ENCODE measurements around the gene RAMP2.

RAMP2 gene

GRCh38 chr17:42779304-42779935 lies 18.4 kb downstream of the RAMP2 start:
- peaks cover 39% of the 10 kb centered on the region for H3K27me3 Mint-ChIP-seq (ENCODE audit: low read depth)
- no peak overlapping the region for H3K27ac Mint-ChIP-seq
- no peaks in the 10 kb centered on the region for H3K9me3 Mint-ChIP-seq
- H3K36me3 Mint-ChIP-seq (ENCODE audit: low read depth): peaks cover 28% of the 10 kb centered on the region
- DNase-seq (ENCODE audit: low spot score): no peak
- no peak overlapping the region for H3K4me3 Mint-ChIP-seq
- H3K4me1 Mint-ChIP-seq (ENCODE audit: low read depth): peaks cover 4% of the 10 kb centered on the region

GRCh38 chr17:42779936-42780850 lies 19.2 kb downstream of the RAMP2 start, which contains the start of gene WNK4:
Gene WNK4 (plus strand): TSS chr17:42780610. CDS start chr17:42780699, 89 bp downstream.
- Mint-ChIP-seq H3K27me3 (ENCODE audit: low read depth) (peaks cover 46% of the 10 kb centered on the region), H3K9me3 (no peaks in the 10 kb centered on the region), H3K4me3 (no peak within 1 kb of the TSS), H3K27ac (no peak within 1 kb of the TSS), H3K36me3 (ENCODE audit: low read depth) (peaks cover 25% of the 10 kb centered on the region), H3K4me1 (ENCODE audit: low read depth) (no peaks in the 10 kb centered on the region)
- DNase-seq (ENCODE audit: low spot score): no peak

GRCh38 chr17:42780851-42781638 lies 20.0 kb downstream of the RAMP2 start:
- peaks cover 53% of the 10 kb centered on the region for H3K27me3 Mint-ChIP-seq (ENCODE audit: low read depth)

GRCh38 chr17:42781639-42782165 lies 20.7 kb downstream of the RAMP2 start:
- Mint-ChIP-seq H3K4me1 (ENCODE audit: low read depth) (peaks cover 3% of the 10 kb centered on the region), H3K27me3 (ENCODE audit: low read depth) (peaks cover 58% of the 10 kb centered on the region), H3K27ac (no peak overlapping the region), H3K9me3 (no peaks in the 10 kb centered on the region), H3K36me3 (ENCODE audit: low read depth) (peaks cover 20% of the 10 kb centered on the region), H3K4me3 (no peak overlapping the region)
- DNase-seq (ENCODE audit: low spot score): no peak

More at GRCh38 chr17:42780851-42781638, 20.0 kb downstream of the RAMP2 start:
- Mint-ChIP-seq H3K4me1 (ENCODE audit: low read depth) (peaks cover 3% of the 10 kb centered on the region), H3K27ac (no peak overlapping the region), H3K36me3 (ENCODE audit: low read depth) (peaks cover 20% of the 10 kb centered on the region), H3K4me3 (no peak overlapping the region), H3K9me3 (no peaks in the 10 kb centered on the region)
- no peak for DNase-seq (ENCODE audit: low spot score)

- H3K4me3 Mint-ChIP-seq: no peak overlapping the region
- peaks cover 64% of the 10 kb centered on the region for H3K27me3 Mint-ChIP-seq (ENCODE audit: low read depth)
- peaks cover 3% of the 10 kb centered on the region for H3K4me1 Mint-ChIP-seq (ENCODE audit: low read depth)
- no peak for DNase-seq (ENCODE audit: low spot score)
- peaks cover 20% of the 10 kb centered on the region for H3K36me3 Mint-ChIP-seq (ENCODE audit: low read depth)
- H3K27ac Mint-ChIP-seq: no peak overlapping the region
- H3K9me3 Mint-ChIP-seq: no peaks in the 10 kb centered on the region
These were observed 21.4 kb downstream of the RAMP2 start for GRCh38 chr17:42782166-42783061.

GRCh38 chr17:42783062-42783790 lies 22.2 kb downstream of the RAMP2 start:
- peaks cover 70% of the 10 kb centered on the region for H3K27me3 Mint-ChIP-seq (ENCODE audit: low read depth)
- peaks cover 3% of the 10 kb centered on the region for H3K4me1 Mint-ChIP-seq (ENCODE audit: low read depth)
- H3K4me3 Mint-ChIP-seq: no peak overlapping the region
- H3K27ac Mint-ChIP-seq: no peak overlapping the region
- H3K36me3 Mint-ChIP-seq (ENCODE audit: low read depth): peaks cover 14% of the 10 kb centered on the region
- no peak for DNase-seq (ENCODE audit: low spot score)
- no peaks in the 10 kb centered on the region for H3K9me3 Mint-ChIP-seq

GRCh38 chr17:42783791-42784138 lies 22.7 kb downstream of the RAMP2 start:
- Mint-ChIP-seq H3K9me3 (no peaks in the 10 kb centered on the region), H3K36me3 (ENCODE audit: low read depth) (peaks cover 14% of the 10 kb centered on the region), H3K27ac (no peak overlapping the region), H3K27me3 (ENCODE audit: low read depth) (peaks cover 70% of the 10 kb centered on the region), H3K4me3 (no peak overlapping the region), H3K4me1 (ENCODE audit: low read depth) (peaks cover 3% of the 10 kb centered on the region)
- no peak for DNase-seq (ENCODE audit: low spot score)

GRCh38 chr17:42784409-42784808 lies 23.4 kb downstream of the RAMP2 start:
- Mint-ChIP-seq H3K4me3 (no peak overlapping the region), H3K27ac (no peak overlapping the region), H3K36me3 (ENCODE audit: low read depth) (peaks cover 7% of the 10 kb centered on the region), H3K27me3 (ENCODE audit: low read depth) (peaks cover 72% of the 10 kb centered on the region), H3K9me3 (no peaks in the 10 kb centered on the region), H3K4me1 (ENCODE audit: low read depth) (peaks cover 3% of the 10 kb centered on the region)
- DNase-seq (ENCODE audit: low spot score): no peak

GRCh38 chr17:42784811-42785592 lies 24.0 kb downstream of the RAMP2 start:
- Mint-ChIP-seq H3K27me3 (ENCODE audit: low read depth) (peaks cover 70% of the 10 kb centered on the region), H3K4me3 (no peak overlapping the region), H3K36me3 (ENCODE audit: low read depth) (peaks cover 2% of the 10 kb centered on the region), H3K9me3 (no peaks in the 10 kb centered on the region), H3K27ac (no peak overlapping the region), H3K4me1 (ENCODE audit: low read depth) (peaks cover 3% of the 10 kb centered on the region)
- no peak for DNase-seq (ENCODE audit: low spot score)

- peaks cover 63% of the 10 kb centered on the region for H3K27me3 Mint-ChIP-seq (ENCODE audit: low read depth)
- no peaks in the 10 kb centered on the region for H3K36me3 Mint-ChIP-seq (ENCODE audit: low read depth)
- H3K4me3 Mint-ChIP-seq: no peak overlapping the region
- DNase-seq (ENCODE audit: low spot score): no peak
- no peaks in the 10 kb centered on the region for H3K9me3 Mint-ChIP-seq
- peaks cover 3% of the 10 kb centered on the region for H3K4me1 Mint-ChIP-seq (ENCODE audit: low read depth)
- H3K27ac Mint-ChIP-seq: no peak overlapping the region
These were observed 26.2 kb downstream of the RAMP2 start for GRCh38 chr17:42787266-42787665.

- no peak for DNase-seq (ENCODE audit: low spot score)
- peaks cover 21% of the 10 kb centered on the region for H3K27me3 Mint-ChIP-seq (ENCODE audit: low read depth)
- no peak overlapping the region for H3K27ac Mint-ChIP-seq
- H3K36me3 Mint-ChIP-seq (ENCODE audit: low read depth): peaks cover 10% of the 10 kb centered on the region
- H3K4me1 Mint-ChIP-seq (ENCODE audit: low read depth): peaks cover 2% of the 10 kb centered on the region
- H3K9me3 Mint-ChIP-seq: no peaks in the 10 kb centered on the region
- no peak overlapping the region for H3K4me3 Mint-ChIP-seq
These were observed 30.9 kb downstream of the RAMP2 start for GRCh38 chr17:42791948-42792347.

GRCh38 chr17:42792545-42792944 lies 31.5 kb downstream of the RAMP2 start:
- peaks cover 10% of the 10 kb centered on the region for H3K36me3 Mint-ChIP-seq (ENCODE audit: low read depth)
- H3K4me1 Mint-ChIP-seq (ENCODE audit: low read depth): peaks cover 4% of the 10 kb centered on the region
- peaks cover 17% of the 10 kb centered on the region for H3K27me3 Mint-ChIP-seq (ENCODE audit: low read depth)
- no peak for DNase-seq (ENCODE audit: low spot score)
- H3K4me3 Mint-ChIP-seq: no peak overlapping the region
- H3K27ac Mint-ChIP-seq: no peak overlapping the region
- H3K9me3 Mint-ChIP-seq: no peaks in the 10 kb centered on the region
